ENCODE measurements around the gene RAP1GAP2. TPM values are rescaled to one million over a fixed set of nuclear protein-coding genes. Genes with fewer than 3 reads are reported as not detected.

RAP1GAP2 gene
- total RNA-seq, 1 donor from 2014 or later: 17.0 TPM

GRCh38 chr17:3006801-3007200 is 210.6 kb downstream of the RAP1GAP2 start:
- no peak overlapping the region for H3K27ac ChIP-seq
- intact Hi-C loops (cut with DNase I): no loop called here
- no peak for ATAC-seq
- peaks cover 19% of the 10 kb centered on the region for H3K36me3 ChIP-seq
- peak; percentile 9 for DNase-seq
- no peak overlapping the region for H3K4me3 ChIP-seq
- peaks cover 27% of the 10 kb centered on the region for H3K4me1 ChIP-seq
- no peaks in the 10 kb centered on the region for H3K9me3 ChIP-seq
- no peak for TF ChIP-seq CTCF (IDR thresholded peaks at IDR 0.05)
- H3K27me3 ChIP-seq (ENCODE audit: low read depth): no peaks in the 10 kb centered on the region

GRCh38 chr17:3007651-3008121 is 211.4 kb downstream of the RAP1GAP2 start:
- Histone ChIP-seq H3K27ac (no peak overlapping the region), H3K4me3 (no peak overlapping the region), H3K9me3 (no peaks in the 10 kb centered on the region), H3K4me1 (peaks cover 27% of the 10 kb centered on the region), H3K36me3 (peaks cover 19% of the 10 kb centered on the region), H3K27me3 (ENCODE audit: low read depth) (no peaks in the 10 kb centered on the region)
- peak; percentile 34 for DNase-seq
- no peak for TF ChIP-seq CTCF (IDR thresholded peaks at IDR 0.05)
- ATAC-seq: no peak
- intact Hi-C loops (cut with DNase I): no loop called here

GRCh38 chr17:3008336-3009288 is 212.4 kb downstream of the RAP1GAP2 start:
- no peak for ATAC-seq
- DNase-seq: peak; percentile 30
- no peaks in the 10 kb centered on the region for H3K9me3 ChIP-seq
- H3K27ac ChIP-seq: no peak overlapping the region
- peaks cover 19% of the 10 kb centered on the region for H3K36me3 ChIP-seq
- no peak for TF ChIP-seq CTCF (IDR thresholded peaks at IDR 0.05)
- H3K4me1 ChIP-seq: peaks cover 18% of the 10 kb centered on the region
- H3K27me3 ChIP-seq (ENCODE audit: low read depth): no peaks in the 10 kb centered on the region
- no peak overlapping the region for H3K4me3 ChIP-seq
- intact Hi-C loops (cut with DNase I): no loop called here

- no peak for TF ChIP-seq CTCF (IDR thresholded peaks at IDR 0.05)
- intact Hi-C loops (cut with DNase I): no loop called here
- H3K4me1 ChIP-seq: peaks cover 9% of the 10 kb centered on the region
- H3K9me3 ChIP-seq: no peaks in the 10 kb centered on the region
- H3K36me3 ChIP-seq: peaks cover 19% of the 10 kb centered on the region
- H3K27ac ChIP-seq: no peak overlapping the region
- H3K27me3 ChIP-seq (ENCODE audit: low read depth): no peaks in the 10 kb centered on the region
- no peak overlapping the region for H3K4me3 ChIP-seq
- no peak for ATAC-seq
- peak; percentile 35 for DNase-seq
Observed at GRCh38 chr17:3009411-3009920, 213.2 kb downstream of the RAP1GAP2 start.

GRCh38 chr17:3011891-3012290 is 215.7 kb downstream of the RAP1GAP2 start:
- ATAC-seq (no peak), DNase-seq (peak; percentile 23)
- no peak overlapping the region for H3K27ac ChIP-seq
- no peaks in the 10 kb centered on the region for H3K4me1 ChIP-seq
- H3K4me3 ChIP-seq: no peak overlapping the region
- TF ChIP-seq CTCF (IDR thresholded peaks at IDR 0.05): no peak
- intact Hi-C loops (cut with DNase I): no loop called here
- peaks cover 19% of the 10 kb centered on the region for H3K36me3 ChIP-seq
- H3K27me3 ChIP-seq (ENCODE audit: low read depth): no peaks in the 10 kb centered on the region
- H3K9me3 ChIP-seq: no peaks in the 10 kb centered on the region

Measured in lower lobe of right lung (tissue), 2 donors.